HCT116 (cell line): ENCODE data around the gene TLK2. TPM values are rescaled to one million over a fixed set of nuclear protein-coding genes. Genes with fewer than 3 reads are reported as not detected.

ENCODE experiments used
- ATAC-seq: fragments of 200-7000 bp; cut with Tn5 transposase; 2 replicates; pipeline ENCODE4 v1.9.1; 2020; ENCODE audit warnings: mild to moderate bottlenecking, moderate library complexity
- BruUV-seq: library from RNA; stranded (reverse); fragments of 400-500 nt; replicated peaks from 2 replicates; lab custom pipeline; 2021; lab: Mats Ljungman, UMichigan
- CTCF ChIA-PET: fragments of 300-600 bp; sonication (Branson Sonifier 250); formaldehyde crosslinking; loops from one replicate; lab custom pipeline; 2021; ENCODE audit warnings: antibody characterized with exemption; lab: Charles Lee
- POLR2A ChIA-PET: fragments of 300-600, 350-600 bp; sonication (Branson Sonifier 250); formaldehyde crosslinking; loops from one replicate; lab custom pipeline; 2021; ENCODE audit warnings: antibody characterized with exemption; lab: Charles Lee
- RAD21 ChIA-PET, 2 experiments: fragments of 300-600 bp; sonication (Branson Sonifier 250); formaldehyde crosslinking; loops; one replicate each; lab custom pipeline; 2023; ENCODE audit warnings: low total read pairs in 2 of 2; ENCODE audit not compliant: uncharacterized antibody in 2 of 2, unreplicated experiment in 2 of 2, low non-redundant PET in 1 of 2; lab: Charles Lee
- DNase-seq: peaks from one replicate; pipeline ENCODE4 v3.0.0-alpha.2; 2010; ENCODE audit warnings: low read depth, low spot score
- H2AFZ ChIP-seq: fragments of 200-600 bp; shearing (Covaris generic), sonication (generic); 2 replicates; pipeline ENCODE4 v1.6.1; 2017; ENCODE audit warnings: low read depth, mixed run types, mixed read lengths, antibody characterized with exemption, low read length; ENCODE audit not compliant: poor library complexity, severe bottlenecking
- H3K27ac ChIP-seq: 2 replicates; pipeline ENCODE4 v1.5.1; 2012; ENCODE audit warnings: low read depth, low read length
- H3K27me3 ChIP-seq: fragments of 200-600 bp; sonication (generic); 2 replicates; pipeline ENCODE4 v1.6.1; 2016; ENCODE audit warnings: mixed run types, low read length, mixed read lengths; ENCODE audit not compliant: insufficient read depth
- H3K36me3 ChIP-seq, 2 experiments: fragments of 200-500 bp in 1 of 2; fragments of 200-600 bp in 1 of 2; sonication (Bioruptor generic) in 1 of 2; sonication (generic) in 1 of 2; 2 replicates each; pipeline versions ENCODE4 v1.5.1 to v1.6.1; 2014 to 2016; ENCODE audit warnings: low read length in 2 of 2, inconsistent platforms in 1 of 2, mixed read lengths in 1 of 2, mixed run types in 1 of 2; ENCODE audit not compliant: insufficient read depth in 2 of 2, control insufficient read depth in 1 of 2
- H3K4me1 ChIP-seq, 2 experiments: fragments of 200-600 bp in 1 of 2; sonication (generic) in 1 of 2; 2 replicates each; pipeline versions ENCODE4 v1.5.1 to v1.6.1; 2012 to 2017; ENCODE audit warnings: low read length in 2 of 2, inconsistent platforms in 1 of 2, mild to moderate bottlenecking in 1 of 2, mixed read lengths in 1 of 2, mixed run types in 1 of 2, moderate library complexity in 1 of 2; ENCODE audit not compliant: insufficient read depth in 2 of 2, control insufficient read depth in 1 of 2
- H3K4me2 ChIP-seq: fragments of 200-600 bp; sonication (generic); 2 replicates; pipeline ENCODE4 v1.6.1; 2017; ENCODE audit warnings: mixed run types, low read length, mixed read lengths
- H3K4me3 ChIP-seq, 2 experiments: fragments of 200-600 bp in 1 of 2; sonication (generic) in 1 of 2; replicated peaks in 1 of 2; 2 replicates each; pipeline ENCODE4 v1.5.1; 2011 to 2016; ENCODE audit warnings: low read length in 2 of 2, control low read depth in 1 of 2, low read depth in 1 of 2, mild to moderate bottlenecking in 1 of 2, mixed read lengths in 1 of 2, mixed run types in 1 of 2
- H3K79me2 ChIP-seq: fragments of 200-600 bp; sonication (generic); 2 replicates; pipeline ENCODE4 v1.6.1; 2017; ENCODE audit warnings: mild to moderate bottlenecking, mixed run types, low read length, moderate library complexity, mixed read lengths; ENCODE audit not compliant: insufficient read depth
- H3K9ac ChIP-seq: fragments of 200-600 bp; sonication (generic); 2 replicates; pipeline ENCODE4 v1.6.1; 2016; ENCODE audit warnings: low read length, mixed read lengths
- H3K9me2 ChIP-seq: fragments of 200-600 bp; sonication (generic), shearing (Covaris generic); 2 replicates; pipeline ENCODE4 v1.6.1; 2017; ENCODE audit warnings: mixed run types, mild to moderate bottlenecking, moderate library complexity; ENCODE audit not compliant: insufficient read depth
- H3K9me3 ChIP-seq, 2 experiments: fragments of 200-500 bp in 1 of 2; fragments of 200-600 bp in 1 of 2; sonication (Bioruptor generic) in 1 of 2; sonication (generic) in 1 of 2; 2 replicates each; pipeline ENCODE4 v1.6.1; 2014 to 2017; ENCODE audit warnings: low read length in 2 of 2, mixed read lengths in 2 of 2, inconsistent platforms in 1 of 2, low read depth in 1 of 2, mild to moderate bottlenecking in 1 of 2, mixed run types in 1 of 2, moderate library complexity in 1 of 2; ENCODE audit not compliant: control insufficient read depth in 1 of 2, insufficient read depth in 1 of 2
- H4K20me1 ChIP-seq: fragments of 200-600 bp; sonication (generic), shearing (Covaris generic); 2 replicates; pipeline ENCODE4 v1.6.1; 2017; ENCODE audit warnings: mixed run types, mild to moderate bottlenecking, moderate library complexity; ENCODE audit not compliant: insufficient read depth
- CBX3 ChIP-seq: IDR thresholded peaks from 2 replicates; pipeline ENCODE4 v1.6.1; 2012; ENCODE audit warnings: low read depth
- CEBPB ChIP-seq: IDR thresholded peaks from 2 replicates; pipeline ENCODE4 v1.6.1; 2012; ENCODE audit warnings: low read depth
- EGR1 ChIP-seq: IDR thresholded peaks from 2 replicates; pipeline ENCODE4 v1.6.1; 2012; ENCODE audit warnings: low read depth
- ELF1 ChIP-seq: IDR thresholded peaks from 2 replicates; pipeline ENCODE4 v1.6.1; 2012; ENCODE audit warnings: low read depth, borderline replicate concordance
- EZH2 ChIP-seq: fragments of 200-600 bp; sonication (generic); IDR thresholded peaks from 2 replicates; pipeline ENCODE4 v1.6.1; 2017; ENCODE audit warnings: antibody characterized with exemption, mixed run types
- EZH2phosphoT487 ChIP-seq: fragments of 200-600 bp; IDR thresholded peaks from 2 replicates; pipeline ENCODE4 v1.6.1; 2018; ENCODE audit warnings: antibody characterized with exemption, borderline replicate concordance
- FOSL1 ChIP-seq: IDR thresholded peaks from 2 replicates; pipeline ENCODE4 v1.6.1; 2012; ENCODE audit warnings: low read depth
- POLR2A ChIP-seq: IDR thresholded peaks from 2 replicates; pipeline ENCODE4 v1.7.0; 2011; ENCODE audit warnings: borderline replicate concordance; ENCODE audit not compliant: insufficient read depth, insufficient read length; ENCODE audit errors: extremely low read depth
- POLR2AphosphoS5 ChIP-seq: IDR thresholded peaks from 2 replicates; pipeline ENCODE4 v1.6.1; 2011; ENCODE audit warnings: mild to moderate bottlenecking, low read depth, low read length, moderate library complexity
- RAD21 ChIP-seq: IDR thresholded peaks from 2 replicates; pipeline ENCODE4 v1.6.1; 2012; ENCODE audit warnings: low read depth, mild to moderate bottlenecking
- REST ChIP-seq: IDR thresholded peaks from 2 replicates; pipeline ENCODE4 v1.6.1; 2012; ENCODE audit warnings: low read depth
- SIN3A ChIP-seq: IDR thresholded peaks from 2 replicates; pipeline ENCODE4 v1.6.1; 2012; ENCODE audit warnings: low read depth
- SP1 ChIP-seq: IDR thresholded peaks from 2 replicates; pipeline ENCODE4 v1.6.1; 2012; ENCODE audit warnings: low read depth
- YY1 ChIP-seq: IDR thresholded peaks from 2 replicates; pipeline ENCODE4 v1.6.1; 2011; ENCODE audit warnings: low read length, low read depth, moderate library complexity, mild to moderate bottlenecking; ENCODE audit not compliant: insufficient replicate concordance; ENCODE audit errors: extremely low read depth
- ZBTB33 ChIP-seq: IDR thresholded peaks from 2 replicates; pipeline ENCODE4 v1.6.1; 2011; ENCODE audit warnings: mild to moderate bottlenecking, low read length, moderate library complexity; ENCODE audit not compliant: insufficient replicate concordance; ENCODE audit errors: extremely low read depth
- ZNF274 ChIP-seq: fragments of 200-500 bp; sonication (Bioruptor generic); IDR thresholded peaks from 2 replicates; pipeline ENCODE4 v1.6.1; 2014; ENCODE audit warnings: mild to moderate bottlenecking, low read depth, low read length, inconsistent platforms
- intact Hi-C: fragments of 100-400 bp; cut with micrococcal nuclease; formaldehyde crosslinking; loops from 2 replicates; pipeline ENCODE4 v1.10.0; 2022
- total RNA-seq: library from RNA; stranded (reverse); gene quantifications from one replicate; pipeline ENCODE4 v1.2.1, GENCODE V29; 2021; ENCODE audit not compliant: unreplicated experiment
- TF ChIP-seq, protein P1 (sequence below): IDR thresholded peaks from 2 replicates; pipeline ENCODE4 v1.6.1; 2012

TLK2 gene
- total RNA-seq, 1 experiment from 2014 or later, result 56.6 TPM

- no peak overlapping the region for H3K9ac ChIP-seq
- TF ChIP-seq EGR1 (no peak), ZBTB33 (no peak)
- ATAC-seq (no peak), DNase-seq (no peak)
- RAD21 ChIA-PET, result no interaction called here
- no peak overlapping the region for H3K4me3 ChIP-seq
- peaks cover 0 to 20% of the 10 kb centered on the region in 2 experiments; a peak in 2 of 4 replicates for H3K36me3 ChIP-seq
- CTCF ChIA-PET, result no interaction called here
- intact Hi-C loops, result no loop called here
- no peaks in the 10 kb centered on the region for H3K4me1 ChIP-seq
- no peaks in the 10 kb centered on the region for H4K20me1 ChIP-seq
- H2AFZ ChIP-seq, result no peak overlapping the region
- H3K9me2 ChIP-seq, result no peaks in the 10 kb centered on the region
- H3K9me3 ChIP-seq, result no peaks in the 10 kb centered on the region
- H3K79me2 ChIP-seq, result no peaks in the 10 kb centered on the region
- no peaks in the 10 kb centered on the region for H3K27me3 ChIP-seq
- no peak overlapping the region for H3K4me2 ChIP-seq
- no peak overlapping the region for H3K27ac ChIP-seq
- POLR2A ChIA-PET, result no interaction called here
- BruUV-seq, result no TSS peak
These were observed 103.1 kb downstream of the TLK2 start for GRCh38 chr17:62581764-62582163.

DNA sequence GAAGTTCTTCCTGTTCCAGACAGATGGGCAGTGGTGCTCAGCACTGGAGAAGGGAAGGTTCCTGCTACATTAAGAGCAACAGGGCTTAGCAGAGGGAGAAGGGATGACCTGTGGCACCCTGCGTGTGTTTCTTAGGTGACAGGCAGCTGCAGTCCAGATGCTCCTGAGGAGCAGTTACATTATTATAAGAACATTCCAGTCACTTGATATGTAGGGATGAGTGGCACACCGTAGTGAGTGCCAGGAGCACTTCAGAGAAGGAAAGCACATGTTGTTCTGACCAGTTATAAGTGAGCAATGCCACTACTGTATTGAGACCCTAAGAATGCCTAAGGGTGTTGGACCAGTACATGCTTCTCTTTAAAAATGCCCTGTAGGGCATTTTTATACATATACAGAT lies 108.9 kb downstream of the TLK2 start:
- Histone ChIP-seq H3K27ac (no peak overlapping the region), H3K4me2 (no peak overlapping the region), H3K27me3 (no peaks in the 10 kb centered on the region), H4K20me1 (no peaks in the 10 kb centered on the region; the same call in 1 of the 2 replicates), H3K9ac (no peak overlapping the region), H3K36me3 (peaks cover 4 to 19% of the 10 kb centered on the region in 2 experiments; a peak in 2 of 4 replicates), H2AFZ (no peak overlapping the region), H3K9me3 (no peaks in the 10 kb centered on the region), H3K4me1 (no peaks in the 10 kb centered on the region), H3K9me2 (no peaks in the 10 kb centered on the region), H3K4me3 (no peak overlapping the region), H3K79me2 (no peaks in the 10 kb centered on the region; the same call in 1 of the 2 replicates)
- BruUV-seq, result no TSS peak
- intact Hi-C loops, result no loop called here
- ChIA-PET CTCF (no interaction called here), RAD21 (no interaction called here), POLR2A (no interaction called here)
- DNase-seq, result no peak
- no peak; the same call in 1 of the 2 replicates for ATAC-seq
- TF ChIP-seq FOSL1 (no peak), SP1 (no peak), RAD21 (no peak), CBX3 (no peak), YY1 (no peak), POLR2A (no peak), ELF1 (no peak), EZH2 (no peak), POLR2AphosphoS5 (no peak), REST (no peak), CEBPB (no peak), ZNF274 (no peak), SIN3A (no peak), EZH2phosphoT487 (no peak)
- TF ChIP-seq, protein P1, sequence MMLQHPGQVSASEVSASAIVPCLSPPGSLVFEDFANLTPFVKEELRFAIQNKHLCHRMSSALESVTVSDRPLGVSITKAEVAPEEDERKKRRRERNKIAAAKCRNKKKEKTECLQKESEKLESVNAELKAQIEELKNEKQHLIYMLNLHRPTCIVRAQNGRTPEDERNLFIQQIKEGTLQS, result no peak
